SIG-M5 (cell line): ENCODE data around the gene SPRR2D.
"Not testable (repeated sequence)": the region's sequence is repeated elsewhere in the genome, so short reads cannot be mapped to it uniquely, and the experiment has no call there.

Source experiments
- DNase-seq: peaks from one replicate; lab custom pipeline; 2025; lab: John Stamatoyannopoulos, UW

Gene SPRR2D

GRCh38 chr1:153011235-153011758, 29.6 kb downstream of the SPRR2D start:
- DNase-seq: not testable (repeated sequence)

DNA sequence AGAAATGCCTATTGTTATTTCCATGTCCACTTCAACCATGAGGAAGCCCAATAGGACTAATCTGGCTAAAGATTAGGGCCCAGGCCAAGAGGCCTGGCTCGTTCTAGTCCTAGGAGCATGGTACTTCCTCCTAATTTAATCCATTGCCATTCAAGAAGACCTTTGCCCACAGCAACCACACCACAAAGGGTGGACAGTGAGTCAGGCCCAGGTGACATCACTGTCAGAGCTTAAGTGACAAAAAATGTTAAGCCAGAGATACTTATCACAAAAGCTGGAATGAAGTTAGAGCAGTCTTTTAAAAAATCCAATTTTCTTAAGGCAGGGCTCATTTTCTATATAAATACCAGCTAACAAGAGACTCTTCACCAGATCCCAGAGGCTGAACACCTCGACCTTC, 39.5 kb downstream of the SPRR2D start, which contains the start of gene SPRR3:
SPRR3 (plus strand) TSS at position 368 of the 400 bp plus-strand sequence. CDS start 1,272 bp downstream, outside the sequence.
- DNase-seq: no peak

DNA sequence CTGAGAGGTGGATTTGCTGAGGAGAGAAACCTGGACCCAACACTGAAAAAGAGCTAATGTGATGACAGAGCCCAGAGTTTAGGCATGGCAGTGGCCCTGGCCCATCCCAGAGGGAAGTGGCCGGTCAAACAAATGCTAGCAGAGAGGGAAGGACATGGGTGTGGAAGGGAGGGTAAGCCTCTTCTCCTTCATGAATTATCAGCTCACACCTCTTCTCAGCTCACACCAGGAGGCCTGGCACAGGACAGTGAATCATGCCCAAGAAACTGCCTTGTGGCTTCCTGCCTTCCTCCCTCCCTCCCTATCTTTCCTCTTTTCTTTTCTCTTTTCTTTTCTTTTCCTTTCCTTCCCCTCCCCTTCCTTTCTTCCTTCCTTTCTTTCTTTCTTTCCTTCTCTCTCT, 40.6 kb downstream of the SPRR2D start:
- DNase-seq: no peak

DNA sequence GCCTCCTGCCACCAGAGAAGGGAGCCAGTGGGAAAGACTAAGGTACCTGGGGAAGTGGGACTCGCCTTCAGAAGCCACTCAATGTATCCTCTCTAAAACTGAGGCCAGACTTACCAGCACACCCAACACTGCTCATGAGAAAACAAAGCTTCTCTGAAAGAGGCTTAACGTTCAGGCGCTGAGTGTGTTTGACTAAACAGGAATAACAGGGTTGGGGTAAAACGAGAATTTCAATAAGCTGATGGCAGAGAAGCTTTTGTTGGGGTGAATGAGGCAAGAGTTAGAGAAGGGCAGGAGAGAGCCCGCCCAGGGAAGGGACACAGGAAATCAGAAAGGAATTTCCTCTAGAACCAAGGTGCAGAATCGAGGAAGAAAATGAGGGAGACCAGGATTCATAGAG, 41.1 kb downstream of the SPRR2D start:
- DNase-seq: no peak

- DNase-seq: no peak
Observed at GRCh38 chr1:152998476-152998875, 42.4 kb downstream of the SPRR2D start.

DNA sequence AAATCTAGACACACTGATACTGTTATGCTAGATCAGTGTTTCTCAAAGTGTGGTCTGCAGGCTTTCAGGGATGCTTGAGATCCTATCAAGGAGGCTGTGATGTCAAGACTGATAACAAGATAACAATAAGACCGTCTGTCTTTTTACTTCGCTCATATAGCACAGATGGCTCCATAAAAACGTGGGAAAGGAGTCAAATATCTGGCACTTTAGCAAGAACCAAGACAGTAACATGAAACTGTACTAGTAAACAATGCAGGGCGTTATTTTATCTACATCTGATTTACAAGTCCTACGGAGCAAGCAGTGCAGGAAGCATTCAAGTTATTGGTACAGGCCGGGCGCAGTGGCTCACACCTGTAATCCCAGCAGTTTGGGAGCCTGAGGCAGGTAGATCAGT, 43.0 kb downstream of the SPRR2D start:
- no peak for DNase-seq

DNA sequence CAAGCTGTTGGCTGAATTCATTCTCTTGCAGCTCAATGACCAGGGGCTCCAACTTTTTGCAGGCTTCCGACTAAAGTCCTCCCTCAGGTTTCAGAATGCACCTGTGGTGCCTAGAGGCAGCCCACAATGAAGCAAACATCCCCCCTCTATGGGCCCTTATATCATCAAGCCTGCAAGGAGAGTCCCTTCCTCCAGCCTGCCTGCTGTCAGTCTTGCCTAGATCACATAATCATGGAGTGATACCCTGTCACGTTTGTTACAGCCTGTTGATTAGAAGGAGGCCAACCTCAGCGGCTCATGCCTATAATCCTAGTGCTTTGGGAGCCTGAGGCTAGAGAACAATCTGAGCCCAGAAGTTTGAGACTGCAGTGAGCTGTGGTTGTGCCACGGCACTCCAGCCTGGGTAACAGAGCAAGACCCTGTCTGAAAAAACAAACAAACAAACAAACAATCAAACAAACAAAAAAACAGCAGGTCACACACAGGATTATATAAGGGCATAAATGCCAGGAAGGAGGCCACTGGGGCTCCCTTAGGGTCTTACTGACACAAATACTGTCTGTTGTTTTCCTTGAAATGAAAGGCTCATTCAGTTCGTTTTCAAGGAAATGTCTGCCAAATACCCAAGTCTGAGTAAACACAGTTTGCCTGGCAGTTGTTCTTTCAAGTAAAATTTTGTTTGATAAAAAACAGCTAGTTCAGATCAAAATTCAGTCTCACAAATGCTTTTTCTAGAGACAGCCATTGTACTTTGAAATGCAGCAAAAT, 44.1 kb downstream of the SPRR2D start:
- DNase-seq: no peak

DNA sequence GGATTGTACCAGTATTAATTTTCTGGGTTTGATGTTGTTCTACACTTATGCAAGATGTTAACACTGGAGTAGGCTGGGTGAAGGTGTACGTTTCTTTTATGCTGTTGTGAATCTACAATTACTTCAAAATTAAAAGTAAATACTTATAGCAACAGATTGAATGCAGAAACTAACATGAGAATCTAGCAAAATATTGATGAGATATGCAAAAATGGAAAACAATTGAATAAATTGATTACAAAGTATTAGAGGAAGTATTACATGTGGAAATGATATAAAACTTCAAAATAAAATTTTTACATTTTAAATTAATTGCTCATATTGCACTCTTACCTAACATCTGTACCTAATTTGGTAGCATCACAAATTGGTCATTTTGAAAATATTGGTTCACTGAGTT, 45.1 kb downstream of the SPRR2D start:
- no peak for DNase-seq

GRCh38 chr1:152993186-152993585, 47.7 kb downstream of the SPRR2D start:
- DNase-seq: no peak
